ENCODE measurements around the gene NME1.
"Not testable (repeated sequence)": the region's sequence is repeated elsewhere in the genome, so short reads cannot be mapped to it uniquely, and the experiment has no call there.

Gene NME1

GRCh38 chr17:51147650-51148049 lies 5.7 kb upstream of the NME1 start:
- DNase-seq: peak in 1 of 2 experiments; percentile 24

- no peak for DNase-seq
These were observed 4.2 kb upstream of the NME1 start for GRCh38 chr17:51149163-51149562.

GRCh38 chr17:51150932-51151331 lies 2.4 kb upstream of the NME1 start:
- no peak for DNase-seq

- no peak for DNase-seq
These were observed 571 bp upstream of the NME1 start for GRCh38 chr17:51152766-51153209.

- no peak for DNase-seq
These were observed 817 bp downstream of the NME1 start for GRCh38 chr17:51154176-51154575.

GRCh38 chr17:51155416-51155815 lies 2.1 kb downstream of the NME1 start:
- DNase-seq: no peak

- DNase-seq: no peak
These were observed 6.2 kb downstream of the NME1 start for GRCh38 chr17:51159604-51160003.

GRCh38 chr17:51161541-51161940 lies 8.2 kb downstream of the NME1 start:
- DNase-seq: no peak

GRCh38 chr17:51164911-51165679 lies 11.7 kb downstream of the NME1 start:
- no peak for DNase-seq

- DNase-seq: peak in 1 of 2 experiments; percentile 16
These were observed 12.4 kb downstream of the NME1 start for GRCh38 chr17:51165680-51166197.

GRCh38 chr17:51166198-51166986 lies 13.0 kb downstream of the NME1 start, which contains the start of gene NME2:
NME2 (plus strand) TSS chr17:51166411; CDS start chr17:51166831, 420 bp downstream.
- DNase-seq: peak; percentile 79 to 82

GRCh38 chr17:51166987-51167931 lies 13.9 kb downstream of the NME1 start:
- DNase-seq: peak; percentile 76 to 80

GRCh38 chr17:51169340-51169739 lies 16.0 kb downstream of the NME1 start:
- no peak for DNase-seq

- no peak for DNase-seq
These were observed 17.4 kb downstream of the NME1 start for GRCh38 chr17:51170736-51171135.

- DNase-seq: not testable (repeated sequence)
These were observed 18.7 kb downstream of the NME1 start for GRCh38 chr17:51172030-51172429.

- DNase-seq: no peak
These were observed 27.1 kb downstream of the NME1 start for GRCh38 chr17:51180486-51180885.

- no peak for DNase-seq
These were observed 30.8 kb downstream of the NME1 start for GRCh38 chr17:51184124-51184523.

- DNase-seq: no peak
These were observed 32.5 kb downstream of the NME1 start for GRCh38 chr17:51185763-51186332.

- DNase-seq: no peak
These were observed 35.0 kb downstream of the NME1 start for GRCh38 chr17:51188271-51188833.

- no peak for DNase-seq
These were observed 35.8 kb downstream of the NME1 start for GRCh38 chr17:51189162-51189561.

GRCh38 chr17:51189628-51190027 lies 36.3 kb downstream of the NME1 start:
- no peak for DNase-seq

- DNase-seq: no peak
These were observed 38.5 kb downstream of the NME1 start for GRCh38 chr17:51191895-51192294.
